ENCODE data around the gene NOTCH1. TPM values are rescaled to one million over a fixed set of nuclear protein-coding genes. Genes with fewer than 3 reads are reported as not detected.

Gene NOTCH1
- total RNA-seq, 1 donor from 2014 or later, result 26.6 TPM

DNA sequence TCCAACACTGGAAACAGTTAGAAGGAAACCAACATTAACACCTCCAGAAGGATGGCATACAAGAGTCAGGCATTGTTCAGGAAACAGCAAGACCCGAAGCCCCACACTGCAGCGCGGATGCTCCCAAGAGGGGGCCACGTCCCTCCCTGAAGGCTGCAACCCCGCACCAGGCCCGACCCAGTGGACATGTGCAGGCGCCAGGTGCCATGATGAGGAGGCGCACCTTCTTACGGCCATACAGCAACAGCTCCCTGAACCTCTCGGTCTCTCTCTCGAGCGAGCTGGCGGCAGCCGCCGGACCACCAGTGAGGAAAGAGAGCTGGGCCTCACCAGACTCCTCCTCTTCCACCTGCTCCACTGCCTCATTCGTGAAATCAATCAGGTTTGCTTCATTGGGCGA lies 83.2 kb downstream of the NOTCH1 start:
- DNase-seq, result no peak
- Mint-ChIP-seq H3K27me3 (no peaks in the 10 kb centered on the region), H3K36me3 (ENCODE audit: low read depth) (peaks cover 92% of the 10 kb centered on the region), H3K27ac (no peak overlapping the region), H3K4me1 (no peaks in the 10 kb centered on the region), H3K9me3 (no peaks in the 10 kb centered on the region), H3K4me3 (no peak overlapping the region)
- no peak for ATAC-seq (ENCODE audit: low read depth)
- CTCF ChIA-PET, result no interaction called here
- intact Hi-C loops (cut with micrococcal nuclease), result no loop called here
- POLR2A ChIA-PET, result no interaction called here
- no peak for TF ChIP-seq CTCF (IDR thresholded peaks at IDR 0.05)

GRCh38 chr9:136460772-136461325 lies 85.0 kb downstream of the NOTCH1 start:
- no peak overlapping the region for H3K27ac Mint-ChIP-seq
- DNase-seq (no peak), ATAC-seq (ENCODE audit: low read depth) (no peak)
- no peaks in the 10 kb centered on the region for H3K4me1 Mint-ChIP-seq
- CTCF ChIA-PET, result no interaction called here
- peaks cover 92% of the 10 kb centered on the region for H3K36me3 Mint-ChIP-seq (ENCODE audit: low read depth)
- no peak for TF ChIP-seq CTCF (IDR thresholded peaks at IDR 0.05)
- H3K27me3 Mint-ChIP-seq, result no peaks in the 10 kb centered on the region
- H3K9me3 Mint-ChIP-seq, result no peaks in the 10 kb centered on the region
- no peak overlapping the region for H3K4me3 Mint-ChIP-seq
- POLR2A ChIA-PET, result interaction anchor here (0.7 kb wide), 1 partner anchor 56 kb away, joined by 5 read pairs; no protein-coding TSS in a partner anchor
- intact Hi-C loops (cut with micrococcal nuclease), result no loop called here

DNA sequence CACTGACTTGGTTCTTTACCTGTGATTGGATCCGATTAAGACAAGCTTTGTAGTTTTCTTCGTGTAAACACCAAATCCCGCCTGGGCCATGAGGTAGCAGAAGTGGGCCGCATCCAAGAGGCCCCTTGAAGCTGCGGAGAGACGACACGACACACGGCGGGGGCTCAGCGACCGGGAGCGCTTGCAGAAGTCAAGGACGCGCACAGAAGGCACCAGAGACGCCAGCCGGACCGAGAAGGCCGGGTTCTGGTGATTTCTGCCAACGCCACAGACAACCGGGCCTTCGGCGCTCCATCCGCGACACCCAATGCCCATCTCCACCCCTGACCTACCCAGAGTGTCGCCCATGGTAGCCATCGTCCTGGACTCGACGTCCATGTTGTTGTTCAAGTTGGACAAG lies 86.4 kb downstream of the NOTCH1 start:
- DNase-seq (no peak), ATAC-seq (ENCODE audit: low read depth) (no peak)
- H3K27ac Mint-ChIP-seq, result no peak overlapping the region
- intact Hi-C loops (cut with micrococcal nuclease), result no loop called here
- ChIA-PET CTCF (no interaction called here), POLR2A (no interaction called here)
- H3K27me3 Mint-ChIP-seq, result no peaks in the 10 kb centered on the region
- no peaks in the 10 kb centered on the region for H3K4me1 Mint-ChIP-seq
- H3K36me3 Mint-ChIP-seq (ENCODE audit: low read depth), result peaks cover 90% of the 10 kb centered on the region
- no peak overlapping the region for H3K4me3 Mint-ChIP-seq
- TF ChIP-seq CTCF (IDR thresholded peaks at IDR 0.05), result no peak
- H3K9me3 Mint-ChIP-seq, result no peaks in the 10 kb centered on the region

DNA sequence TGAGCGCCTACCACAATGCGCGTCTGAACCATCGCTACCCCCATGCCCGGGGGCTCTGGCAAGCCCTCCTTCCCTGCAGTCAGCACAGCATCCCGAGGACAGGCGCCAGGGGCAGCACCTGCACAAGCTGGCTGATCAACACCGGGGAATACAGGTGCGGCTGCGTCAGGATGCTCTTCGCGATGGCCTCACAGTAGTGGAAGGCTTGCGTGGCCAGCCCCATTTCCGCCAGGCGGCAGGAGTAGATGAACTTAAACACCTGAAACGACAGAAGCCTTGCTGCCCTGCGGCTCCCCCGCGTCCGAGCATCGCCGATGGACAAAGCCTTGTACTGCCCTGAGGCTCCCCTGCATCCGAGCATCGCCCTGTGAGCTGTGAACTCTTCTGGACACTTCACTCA lies 88.5 kb downstream of the NOTCH1 start:
- Mint-ChIP-seq H3K27me3 (no peaks in the 10 kb centered on the region), H3K36me3 (ENCODE audit: low read depth) (peaks cover 84% of the 10 kb centered on the region), H3K9me3 (no peaks in the 10 kb centered on the region), H3K4me1 (no peaks in the 10 kb centered on the region), H3K4me3 (no peak overlapping the region), H3K27ac (no peak overlapping the region)
- ChIA-PET POLR2A (interaction anchor here (0.6 kb wide), 2 partner anchors 38 to 570 kb away, joined by 4 to 5 read pairs; no protein-coding TSS in a partner anchor), CTCF (interaction anchor here (0.7 kb wide), 1 partner anchor 231 kb away, joined by 3 read pairs; no protein-coding TSS in a partner anchor)
- no peak for ATAC-seq (ENCODE audit: low read depth)
- DNase-seq, result no peak
- TF ChIP-seq CTCF (IDR thresholded peaks at IDR 0.05), result no peak
- intact Hi-C loops (cut with micrococcal nuclease), result no loop called here

DNA sequence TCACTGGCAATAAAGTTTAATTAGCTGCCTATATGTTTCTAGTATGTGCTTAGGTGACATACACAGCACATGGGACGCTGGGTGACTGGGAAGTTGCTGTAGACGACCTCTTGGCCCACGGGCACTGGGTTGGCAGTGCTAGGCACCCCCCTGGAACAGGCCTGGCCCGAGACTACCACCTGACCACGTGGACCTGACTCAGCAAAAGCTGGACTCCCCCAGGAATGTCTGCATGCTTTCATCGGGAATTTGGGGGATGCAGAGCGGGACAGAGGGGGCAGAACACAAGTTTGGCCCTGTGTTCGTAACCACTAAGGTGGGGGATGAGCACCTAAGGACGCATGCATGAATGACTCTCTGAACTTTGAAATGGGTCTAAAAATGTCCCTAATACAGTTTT lies 89.6 kb downstream of the NOTCH1 start:
- CTCF ChIA-PET, result no interaction called here
- intact Hi-C loops (cut with micrococcal nuclease), result no loop called here
- Mint-ChIP-seq H3K4me3 (no peak overlapping the region), H3K27me3 (no peaks in the 10 kb centered on the region), H3K4me1 (no peaks in the 10 kb centered on the region), H3K36me3 (ENCODE audit: low read depth) (peaks cover 82% of the 10 kb centered on the region), H3K27ac (no peak overlapping the region), H3K9me3 (no peaks in the 10 kb centered on the region)
- DNase-seq (no peak), ATAC-seq (ENCODE audit: low read depth) (no peak)
- POLR2A ChIA-PET, result no interaction called here
- no peak for TF ChIP-seq CTCF (IDR thresholded peaks at IDR 0.05)

Measured in activated B cell treated with CpG ODN at 0.5 μM for 24 hours (primary cell).